Measurements from ENCODE around the gene ZXDC.

DNA sequence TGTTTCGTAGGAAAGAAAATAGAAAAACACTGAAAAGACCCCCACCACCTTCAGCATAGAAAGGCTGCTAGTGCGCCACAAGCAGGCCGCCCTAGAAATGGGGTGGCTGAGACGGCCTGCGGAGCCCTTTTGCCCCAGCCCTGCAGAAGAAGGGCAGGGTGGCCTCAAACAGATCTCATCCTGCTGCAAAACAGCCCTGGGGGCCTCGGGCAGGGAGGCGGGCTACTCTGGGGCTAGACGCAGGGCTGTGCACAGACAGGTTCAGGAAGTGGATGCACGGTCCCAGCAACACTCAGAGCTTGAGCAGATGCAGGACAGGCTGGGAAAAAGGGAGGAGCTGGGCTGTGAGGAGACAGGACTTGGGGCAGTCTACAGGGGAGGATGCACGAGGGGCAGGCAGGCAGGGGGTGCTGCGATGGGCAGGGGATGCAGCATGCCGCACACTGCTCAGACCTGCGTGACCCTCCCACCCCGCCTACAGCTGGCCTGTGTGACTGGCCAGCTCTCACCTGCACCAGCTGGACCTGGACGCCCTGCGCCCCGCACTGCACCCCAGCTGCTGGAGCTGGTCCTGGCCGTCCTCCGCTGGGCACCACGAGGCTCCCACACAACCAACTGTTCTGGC lies 34.3 kb downstream of the ZXDC start:
- TF ChIP-seq, protein P1, sequence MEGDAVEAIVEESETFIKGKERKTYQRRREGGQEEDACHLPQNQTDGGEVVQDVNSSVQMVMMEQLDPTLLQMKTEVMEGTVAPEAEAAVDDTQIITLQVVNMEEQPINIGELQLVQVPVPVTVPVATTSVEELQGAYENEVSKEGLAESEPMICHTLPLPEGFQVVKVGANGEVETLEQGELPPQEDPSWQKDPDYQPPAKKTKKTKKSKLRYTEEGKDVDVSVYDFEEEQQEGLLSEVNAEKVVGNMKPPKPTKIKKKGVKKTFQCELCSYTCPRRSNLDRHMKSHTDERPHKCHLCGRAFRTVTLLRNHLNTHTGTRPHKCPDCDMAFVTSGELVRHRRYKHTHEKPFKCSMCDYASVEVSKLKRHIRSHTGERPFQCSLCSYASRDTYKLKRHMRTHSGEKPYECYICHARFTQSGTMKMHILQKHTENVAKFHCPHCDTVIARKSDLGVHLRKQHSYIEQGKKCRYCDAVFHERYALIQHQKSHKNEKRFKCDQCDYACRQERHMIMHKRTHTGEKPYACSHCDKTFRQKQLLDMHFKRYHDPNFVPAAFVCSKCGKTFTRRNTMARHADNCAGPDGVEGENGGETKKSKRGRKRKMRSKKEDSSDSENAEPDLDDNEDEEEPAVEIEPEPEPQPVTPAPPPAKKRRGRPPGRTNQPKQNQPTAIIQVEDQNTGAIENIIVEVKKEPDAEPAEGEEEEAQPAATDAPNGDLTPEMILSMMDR (IDR thresholded peaks at IDR 0.05): no peak
- no peak for TF ChIP-seq POLR2A (IDR thresholded peaks at IDR 0.05)
